T-helper 2 cell (primary cell): ENCODE measurements around the gene OR2T29.
"Not testable (repeated sequence)": the region's sequence is repeated elsewhere in the genome, so short reads cannot be mapped to it uniquely, and the experiment has no call there.

Experiments used
- DNase-seq, 5 experiments: peaks; one replicate each; pipeline versions ENCODE4 v3.0.0 to v3.0.0-alpha.2; 2012 to 2022

Gene OR2T29

DNA sequence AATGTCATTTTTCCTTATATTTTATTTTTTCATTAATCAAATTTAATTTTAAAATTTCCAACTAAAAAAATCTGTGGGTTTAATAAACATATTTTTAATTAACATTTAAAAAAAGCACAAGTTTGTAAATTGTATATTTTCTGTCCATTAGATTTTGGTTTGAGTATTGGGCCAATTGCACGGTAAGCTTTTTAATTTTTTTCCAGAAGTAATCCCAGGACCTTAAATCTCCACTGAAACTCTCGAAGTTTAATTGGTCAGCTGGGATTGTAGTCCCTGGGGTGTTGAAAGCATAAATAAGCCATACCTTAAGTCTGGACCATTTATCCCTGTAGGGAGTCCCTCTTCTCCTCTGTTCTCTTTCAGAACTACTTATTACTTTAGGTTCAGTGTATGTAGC, 54.8 kb downstream of the OR2T29 start, which contains the start of gene OR2G6:
Gene OR2G6 (plus strand): TSS at position 301 of the 400 bp plus-strand sequence. CDS start 13,574 bp downstream, outside the sequence.
- not testable (repeated sequence) for DNase-seq
